Measurements from ENCODE around the gene CRYL1. TPM values are rescaled to one million over a fixed set of nuclear protein-coding genes. Genes with fewer than 3 reads are reported as not detected.

CRYL1 gene
- polyA plus RNA-seq, 1 of the 3 experiments (the other 2 are of a cell fraction) = 34.8 TPM

DNA sequence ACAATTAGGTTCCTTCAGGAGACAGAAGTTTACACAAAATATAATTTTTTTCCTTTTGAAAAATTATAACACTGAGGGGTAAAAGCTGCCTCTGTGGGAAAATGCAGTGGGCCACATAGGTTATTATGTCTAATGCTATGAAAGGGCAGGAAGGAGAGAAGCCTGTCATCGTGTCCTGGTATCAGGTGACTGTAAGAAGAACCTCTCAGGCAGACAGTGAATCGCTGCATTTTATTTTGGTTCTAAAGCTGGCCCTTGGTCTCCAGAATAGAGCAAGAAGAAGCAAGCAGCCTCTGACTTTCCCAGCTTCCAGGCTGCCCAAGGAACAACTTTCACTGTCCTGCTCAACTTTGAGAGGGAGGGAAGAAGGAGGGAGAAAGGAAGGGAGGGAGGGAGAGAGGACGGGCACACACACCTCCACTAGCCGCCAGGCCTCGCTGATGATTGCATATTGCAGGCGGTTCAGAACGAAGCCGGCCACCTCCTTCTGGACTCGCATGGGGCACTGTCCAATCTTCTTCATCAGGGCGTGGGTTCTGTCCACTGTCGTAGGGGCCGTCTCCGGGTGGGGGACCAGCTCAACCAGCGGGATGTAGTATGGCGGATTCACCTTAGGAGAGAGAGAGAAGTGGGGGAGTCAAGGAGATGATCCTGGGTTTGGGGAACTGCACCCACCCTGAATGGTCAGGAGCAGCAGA lies 93.8 kb downstream of the CRYL1 start:
- H3K27ac ChIP-seq (ENCODE audit: low read depth in 2 of 2, low read length in 1 of 2) = no peak overlapping the region
- no peaks in the 10 kb centered on the region for H3F3A ChIP-seq (replicated peaks; ENCODE audit: insufficient read depth)
- no peak overlapping the region for H3K4me3 ChIP-seq (ENCODE audit: low read depth in 2 of 2, low read length in 1 of 2)
- DNase-seq = no peak
- H3K79me2 ChIP-seq (ENCODE audit: insufficient read depth) = no peaks in the 10 kb centered on the region
- H3K9me3 ChIP-seq = no peaks in the 10 kb centered on the region
- no peaks in the 10 kb centered on the region for H3K36me3 ChIP-seq (replicated peaks in 1 of 2; ENCODE audit: control insufficient read depth in 1 of 2, insufficient read depth in 2 of 2, low read length in 1 of 2)
- TF ChIP-seq TAF1 (IDR thresholded peaks at IDR 0.05; ENCODE audit: borderline replicate concordance, low read depth, low read length) (no peak), ELF1 (IDR thresholded peaks at IDR 0.05) (no peak), EZH2phosphoT487 (IDR thresholded peaks at IDR 0.05; ENCODE audit: borderline replicate concordance, low read depth) (no peak), FOXJ3 (CRISPR knock-in tag; IDR thresholded peaks at IDR 0.05) (no peak), RAD21 (IDR thresholded peaks at IDR 0.05; ENCODE audit: low read length) (no peak), RCOR1 (IDR thresholded peaks at IDR 0.05; ENCODE audit: low read length) (no peak), JUND (IDR thresholded peaks at IDR 0.05) (no peak), FOXM1 (IDR thresholded peaks at IDR 0.05; ENCODE audit: low read depth) (no peak), CHD2 (IDR thresholded peaks at IDR 0.05; ENCODE audit: low read length, partially characterized antibody) (no peak), SMC3 (IDR thresholded peaks at IDR 0.05; ENCODE audit: low read depth, low read length) (no peak), FOSL2 (IDR thresholded peaks at IDR 0.05; ENCODE audit: borderline replicate concordance, low read depth) (no peak), EP300 (IDR thresholded peaks at IDR 0.05; ENCODE audit: borderline replicate concordance in 1 of 2, low read depth in 1 of 2, low read length in 1 of 2) (no peak), GATA2 (CRISPR knock-in tag; IDR thresholded peaks at IDR 0.05) (no peak), RFX5 (IDR thresholded peaks at IDR 0.05; ENCODE audit: low read length) (no peak), NFIC (IDR thresholded peaks at IDR 0.05; ENCODE audit: borderline replicate concordance) (no peak)
- TF ChIP-seq, protein P1, sequence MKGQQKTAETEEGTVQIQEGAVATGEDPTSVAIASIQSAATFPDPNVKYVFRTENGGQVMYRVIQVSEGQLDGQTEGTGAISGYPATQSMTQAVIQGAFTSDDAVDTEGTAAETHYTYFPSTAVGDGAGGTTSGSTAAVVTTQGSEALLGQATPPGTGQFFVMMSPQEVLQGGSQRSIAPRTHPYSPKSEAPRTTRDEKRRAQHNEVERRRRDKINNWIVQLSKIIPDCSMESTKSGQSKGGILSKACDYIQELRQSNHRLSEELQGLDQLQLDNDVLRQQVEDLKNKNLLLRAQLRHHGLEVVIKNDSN (IDR thresholded peaks at IDR 0.05; ENCODE audit: borderline replicate concordance, low read depth) = no peak
- TF ChIP-seq, protein P2, sequence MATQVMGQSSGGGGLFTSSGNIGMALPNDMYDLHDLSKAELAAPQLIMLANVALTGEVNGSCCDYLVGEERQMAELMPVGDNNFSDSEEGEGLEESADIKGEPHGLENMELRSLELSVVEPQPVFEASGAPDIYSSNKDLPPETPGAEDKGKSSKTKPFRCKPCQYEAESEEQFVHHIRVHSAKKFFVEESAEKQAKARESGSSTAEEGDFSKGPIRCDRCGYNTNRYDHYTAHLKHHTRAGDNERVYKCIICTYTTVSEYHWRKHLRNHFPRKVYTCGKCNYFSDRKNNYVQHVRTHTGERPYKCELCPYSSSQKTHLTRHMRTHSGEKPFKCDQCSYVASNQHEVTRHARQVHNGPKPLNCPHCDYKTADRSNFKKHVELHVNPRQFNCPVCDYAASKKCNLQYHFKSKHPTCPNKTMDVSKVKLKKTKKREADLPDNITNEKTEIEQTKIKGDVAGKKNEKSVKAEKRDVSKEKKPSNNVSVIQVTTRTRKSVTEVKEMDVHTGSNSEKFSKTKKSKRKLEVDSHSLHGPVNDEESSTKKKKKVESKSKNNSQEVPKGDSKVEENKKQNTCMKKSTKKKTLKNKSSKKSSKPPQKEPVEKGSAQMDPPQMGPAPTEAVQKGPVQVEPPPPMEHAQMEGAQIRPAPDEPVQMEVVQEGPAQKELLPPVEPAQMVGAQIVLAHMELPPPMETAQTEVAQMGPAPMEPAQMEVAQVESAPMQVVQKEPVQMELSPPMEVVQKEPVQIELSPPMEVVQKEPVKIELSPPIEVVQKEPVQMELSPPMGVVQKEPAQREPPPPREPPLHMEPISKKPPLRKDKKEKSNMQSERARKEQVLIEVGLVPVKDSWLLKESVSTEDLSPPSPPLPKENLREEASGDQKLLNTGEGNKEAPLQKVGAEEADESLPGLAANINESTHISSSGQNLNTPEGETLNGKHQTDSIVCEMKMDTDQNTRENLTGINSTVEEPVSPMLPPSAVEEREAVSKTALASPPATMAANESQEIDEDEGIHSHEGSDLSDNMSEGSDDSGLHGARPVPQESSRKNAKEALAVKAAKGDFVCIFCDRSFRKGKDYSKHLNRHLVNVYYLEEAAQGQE (IDR thresholded peaks at IDR 0.05; ENCODE audit: low read depth, low read length) = no peak
- H4K20me1 ChIP-seq (ENCODE audit: insufficient read depth) = no peaks in the 10 kb centered on the region
- 77% methylated on average over 15 of the region's 15 CpGs for WGBS (ENCODE audit: low lambda C conversion rate)
- H3K9ac ChIP-seq = no peak overlapping the region
- H3K9me2 ChIP-seq = no peaks in the 10 kb centered on the region
- no peak overlapping the region for H2AFZ ChIP-seq (ENCODE audit: low read depth)
- ChIA-PET CTCF (no interaction called here), POLR2A (no interaction called here)
- no peaks in the 10 kb centered on the region for H3K27me3 ChIP-seq (ENCODE audit: insufficient read depth)
- no peaks in the 10 kb centered on the region for H3K4me1 ChIP-seq (ENCODE audit: control insufficient read depth in 1 of 2, insufficient read depth in 2 of 2, low read depth in 1 of 2, low read length in 1 of 2)
- no peak overlapping the region for H3K4me2 ChIP-seq

All from SK-N-SH (cell line).